Left hindlimb (tissue), 1 donor: ENCODE measurements around the gene ADAMTS14.

Source experiments
- DNase-seq: peaks from one replicate; pipeline ENCODE4 v3.0.0-alpha.2; 2018

Gene ADAMTS14

DNA sequence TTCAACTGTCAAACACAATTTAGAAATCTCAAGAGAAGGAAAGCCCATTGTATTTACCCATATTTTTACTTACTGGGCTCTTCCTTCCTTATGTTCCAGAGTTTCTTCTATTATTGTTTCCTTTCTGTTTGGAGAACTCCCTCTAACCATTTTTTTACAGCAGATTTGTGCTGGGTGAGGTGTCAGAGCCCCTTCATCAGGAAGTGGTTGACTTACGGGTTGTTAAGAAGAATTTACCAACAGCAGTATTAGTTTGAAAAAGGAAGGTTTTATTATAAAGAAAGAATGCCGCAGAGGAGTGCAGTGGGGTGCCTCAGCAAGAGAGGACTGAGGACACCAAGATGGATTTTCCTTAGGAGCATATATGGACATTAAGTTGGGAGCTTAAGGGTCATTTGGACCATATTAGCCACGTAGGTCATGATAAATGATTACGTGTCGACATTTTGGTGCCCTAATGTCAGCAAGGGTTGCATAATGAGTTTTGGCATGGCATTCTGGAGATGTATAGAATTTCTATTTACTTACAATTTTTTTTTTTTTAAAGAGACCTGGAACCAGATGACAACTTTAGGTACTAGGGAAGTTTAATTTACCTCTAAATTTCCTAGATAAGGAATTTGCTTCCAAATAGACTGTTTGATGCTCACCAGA is 119.2 kb downstream of the ADAMTS14 start:
- no peak for DNase-seq

DNA sequence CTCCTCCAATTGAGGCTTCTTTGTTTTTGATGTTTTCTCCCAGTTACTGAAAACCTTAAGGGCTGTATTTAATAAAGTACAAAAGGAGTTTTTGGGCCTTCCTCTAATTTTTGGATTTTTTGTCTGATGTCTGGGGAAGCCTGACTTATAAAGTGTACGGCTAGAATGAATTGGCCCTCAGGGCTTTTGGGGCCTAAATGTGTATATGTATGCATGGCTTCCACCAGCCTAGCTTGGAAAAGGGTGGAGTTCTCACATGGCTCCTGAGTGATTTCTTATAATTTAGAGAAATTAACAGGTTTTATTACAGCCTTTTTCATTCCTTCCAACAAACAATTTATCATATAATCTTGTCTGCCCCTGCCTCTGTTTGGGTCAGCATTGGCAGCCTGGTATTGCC is 123.3 kb downstream of the ADAMTS14 start:
- DNase-seq, result no peak

DNA sequence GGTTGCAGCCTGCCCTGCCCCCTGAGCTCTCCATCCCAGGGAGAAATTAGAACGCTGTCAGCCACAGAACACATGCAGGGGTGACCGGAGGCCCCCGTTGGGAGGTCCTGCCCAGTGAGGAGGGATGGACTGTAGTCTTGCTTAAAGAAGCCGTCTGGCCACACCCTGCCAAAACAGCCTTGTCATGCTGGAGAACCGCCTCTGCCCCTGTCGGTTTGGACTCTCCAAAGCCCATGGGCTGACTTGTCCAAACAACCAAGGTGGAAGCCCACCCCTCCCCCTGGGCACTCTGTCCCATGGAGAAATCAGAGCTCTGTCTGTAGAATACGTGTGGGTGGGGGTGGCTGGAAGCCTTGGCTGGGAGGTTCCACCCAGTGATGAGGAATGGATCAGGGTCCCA is 125.5 kb downstream of the ADAMTS14 start:
- no peak for DNase-seq

DNA sequence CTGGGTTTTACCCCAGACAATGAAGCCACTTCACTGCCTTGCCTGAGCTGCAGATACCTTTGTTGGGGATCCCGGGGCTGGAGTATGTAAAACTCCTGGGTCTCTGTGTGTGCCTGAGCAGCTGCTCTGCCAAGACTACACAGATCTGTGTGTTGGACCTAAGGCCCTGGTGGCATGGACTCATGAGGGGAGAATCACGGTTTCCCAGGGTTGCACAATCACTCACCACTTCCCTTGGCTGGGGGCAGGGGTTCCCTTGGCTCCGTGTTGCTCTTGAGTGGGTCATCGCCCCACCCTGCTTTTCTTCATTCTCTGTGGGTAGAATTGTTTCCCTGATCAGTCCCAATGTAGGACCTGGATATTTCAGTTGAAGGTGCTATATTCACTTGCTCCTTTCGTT is 126.8 kb downstream of the ADAMTS14 start:
- no peak for DNase-seq

DNA sequence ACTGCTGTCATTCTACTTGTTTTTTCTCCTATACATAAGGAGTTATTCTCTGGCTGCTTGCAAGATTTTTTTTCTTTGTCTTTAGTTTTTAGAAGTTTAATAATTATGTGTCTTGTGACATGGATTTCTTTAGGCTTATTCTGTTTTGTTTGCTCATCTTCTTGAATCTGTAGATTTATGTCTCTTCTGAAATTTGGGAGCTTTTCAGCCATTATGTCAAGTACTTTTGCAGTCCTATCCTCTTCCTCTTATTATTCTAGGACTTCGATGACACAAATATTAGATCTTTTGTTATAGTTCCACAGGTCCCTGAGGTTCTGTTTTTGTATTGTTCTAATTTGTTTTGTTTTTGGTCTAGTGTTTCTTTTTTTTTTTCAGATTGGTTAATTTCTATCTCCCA is 129.5 kb downstream of the ADAMTS14 start:
- no peak for DNase-seq

DNA sequence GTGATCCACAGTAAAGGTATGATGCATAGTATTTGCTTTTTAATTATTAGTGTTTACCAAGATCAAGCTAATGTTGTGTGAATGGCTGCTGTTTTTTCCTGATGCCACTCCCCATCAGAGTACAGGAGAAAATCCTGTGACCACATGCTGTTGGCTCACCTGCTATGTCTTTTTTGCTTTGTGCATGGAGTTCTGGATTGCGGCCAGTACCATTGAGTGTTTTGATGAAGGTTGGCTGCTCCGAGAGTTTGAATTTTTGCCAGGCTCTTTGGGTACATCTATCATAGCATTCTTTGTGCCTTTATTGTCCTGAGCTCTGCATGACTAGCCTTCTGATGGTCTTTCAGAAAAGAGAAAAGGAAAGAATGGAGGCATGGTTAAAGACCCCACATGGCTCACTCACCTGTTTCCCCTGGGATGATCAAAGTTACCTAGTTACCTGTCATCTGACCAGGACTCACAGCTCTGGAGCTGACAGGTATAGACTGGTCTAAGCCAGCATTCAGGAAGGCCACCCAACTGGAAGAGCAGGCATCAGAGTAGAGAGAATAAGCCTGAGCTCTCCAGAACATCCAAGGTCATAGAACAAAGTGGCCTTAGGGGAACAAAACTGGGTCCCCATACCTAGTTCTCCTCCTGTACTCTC is 131.6 kb downstream of the ADAMTS14 start:
- no peak for DNase-seq

DNA sequence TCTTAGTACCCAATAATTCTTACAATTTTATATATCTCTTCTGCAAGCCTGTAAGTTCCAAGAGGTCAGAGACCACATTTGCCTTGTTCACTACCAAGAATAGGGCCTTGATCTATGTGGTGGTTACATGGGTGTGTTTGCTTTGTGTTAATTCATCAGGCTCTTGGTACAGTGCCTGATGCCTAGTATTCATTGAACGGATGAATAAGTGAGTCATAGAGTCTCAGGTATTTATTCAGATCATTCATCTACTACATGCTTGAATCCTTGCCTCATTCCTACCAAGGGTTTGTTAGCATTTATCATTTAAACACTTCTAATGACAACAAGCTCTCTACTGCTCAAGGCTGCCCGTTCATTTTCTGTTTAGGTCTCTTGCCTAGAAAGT is 132.1 kb downstream of the ADAMTS14 start:
- DNase-seq, result no peak

DNA sequence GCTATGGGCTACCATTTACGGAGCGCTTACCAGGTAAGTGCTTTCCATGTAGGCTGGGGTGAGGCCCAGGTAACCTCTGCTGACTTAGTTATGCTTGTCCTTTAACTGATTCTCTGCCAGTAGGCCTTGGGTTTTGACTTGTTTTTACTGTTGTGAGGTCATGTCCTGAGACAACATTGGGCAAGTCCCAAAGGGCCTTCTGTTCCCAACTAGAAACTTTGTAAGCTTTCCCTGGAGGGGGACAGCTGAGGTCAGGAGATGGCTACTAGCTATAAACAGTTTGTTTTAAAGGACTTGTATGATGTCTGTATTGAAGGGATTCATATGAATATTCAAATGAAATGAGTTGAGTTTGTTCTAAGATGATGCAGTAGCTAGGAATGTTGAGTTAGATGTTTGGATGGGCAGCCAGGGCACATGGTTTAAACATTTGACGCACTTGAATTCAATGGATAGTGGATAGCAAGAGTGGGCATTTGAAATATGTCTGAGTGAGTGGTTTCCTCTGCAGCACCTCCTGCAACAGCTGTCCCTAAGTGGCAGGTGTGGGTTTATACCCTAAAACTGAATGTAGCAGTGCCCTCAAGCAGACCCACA is 133.4 kb downstream of the ADAMTS14 start:
- DNase-seq, result no peak

DNA sequence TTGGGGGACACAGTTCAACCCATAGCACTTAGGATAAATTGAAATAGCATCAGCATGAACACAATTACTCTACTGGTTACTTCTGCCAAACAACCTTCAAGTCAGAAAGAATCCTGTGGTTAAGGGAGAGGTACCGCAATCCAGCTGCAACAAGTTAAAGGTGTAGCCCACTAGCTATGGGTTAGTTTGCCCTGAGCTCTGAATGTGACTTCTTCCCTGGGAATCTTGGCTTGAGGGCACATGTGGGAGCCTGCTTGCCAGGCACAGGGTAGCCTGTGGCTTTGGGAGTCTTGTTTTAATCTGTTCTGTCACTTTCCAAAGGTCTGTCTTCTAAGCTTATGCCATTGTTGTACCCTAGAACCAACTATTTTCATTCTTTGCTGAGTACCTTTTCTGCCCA is 134.5 kb downstream of the ADAMTS14 start:
- DNase-seq, result no peak

DNA sequence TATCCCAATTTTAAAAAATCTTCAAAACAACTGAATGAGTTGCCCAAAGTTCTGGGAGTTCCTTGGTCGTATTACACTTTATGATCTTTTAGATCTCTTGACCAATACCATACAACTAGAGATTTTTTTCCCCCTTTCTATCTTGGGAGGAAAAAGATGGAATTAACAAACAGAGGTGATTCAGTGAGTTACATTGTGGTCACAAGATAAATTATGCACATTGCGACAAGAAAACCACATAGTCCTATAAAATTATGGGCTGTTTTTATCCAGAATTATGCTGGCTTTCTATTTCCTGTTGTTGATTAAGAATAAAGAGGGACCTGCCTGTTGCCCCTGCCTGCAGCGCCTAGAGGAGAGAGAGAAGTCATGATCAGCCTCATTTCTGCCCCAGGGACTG is 135.2 kb downstream of the ADAMTS14 start:
- no peak for DNase-seq

DNA sequence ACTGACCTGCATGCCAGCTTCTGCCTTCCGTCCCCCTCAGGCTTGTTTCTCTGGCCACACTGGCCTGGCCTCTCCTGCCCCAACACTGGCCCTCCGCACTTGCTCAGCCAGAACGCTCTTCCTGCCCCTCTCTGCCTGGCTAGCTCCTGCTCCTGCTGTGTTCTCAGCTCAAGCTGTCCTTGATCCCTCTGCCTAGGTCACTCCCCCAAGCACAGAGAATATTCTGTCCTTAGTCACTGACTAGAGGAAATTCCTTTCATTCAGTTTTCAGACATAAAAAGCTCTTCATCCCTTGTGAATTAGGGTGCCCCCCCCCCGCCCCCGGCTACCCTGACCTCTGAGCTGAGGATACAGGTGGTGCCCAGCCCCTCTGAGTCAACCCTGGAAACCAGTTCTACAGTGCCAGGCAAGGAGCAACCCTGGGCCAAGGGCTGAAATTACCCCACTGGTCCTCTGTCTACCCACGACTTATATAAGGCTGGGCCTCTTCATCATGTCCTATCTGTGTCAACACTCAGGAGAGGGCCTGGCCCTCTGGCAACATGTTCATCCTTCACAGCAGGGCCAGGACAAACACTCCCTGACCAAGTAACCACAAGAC is 136.8 kb downstream of the ADAMTS14 start:
- DNase-seq, result no peak

DNA sequence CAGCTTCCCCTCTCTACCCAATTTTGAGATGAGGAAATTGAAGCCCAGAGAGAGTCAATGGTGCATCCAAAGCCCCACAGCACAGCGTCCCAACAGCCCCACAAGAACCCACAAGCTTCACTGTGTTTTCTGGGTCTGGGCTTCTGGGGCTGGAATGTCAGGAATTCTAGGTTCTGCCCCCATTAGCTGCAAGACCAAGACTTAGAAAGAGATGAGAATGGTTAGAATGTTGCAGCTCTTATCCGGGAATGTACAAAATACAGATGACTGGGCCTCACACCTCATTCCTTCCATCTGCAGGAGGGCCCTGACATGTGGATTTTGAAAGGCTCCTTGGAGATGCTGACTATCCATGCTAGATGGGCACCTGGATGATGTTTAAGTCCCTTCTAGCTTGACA is 137.4 kb downstream of the ADAMTS14 start:
- no peak for DNase-seq

DNA sequence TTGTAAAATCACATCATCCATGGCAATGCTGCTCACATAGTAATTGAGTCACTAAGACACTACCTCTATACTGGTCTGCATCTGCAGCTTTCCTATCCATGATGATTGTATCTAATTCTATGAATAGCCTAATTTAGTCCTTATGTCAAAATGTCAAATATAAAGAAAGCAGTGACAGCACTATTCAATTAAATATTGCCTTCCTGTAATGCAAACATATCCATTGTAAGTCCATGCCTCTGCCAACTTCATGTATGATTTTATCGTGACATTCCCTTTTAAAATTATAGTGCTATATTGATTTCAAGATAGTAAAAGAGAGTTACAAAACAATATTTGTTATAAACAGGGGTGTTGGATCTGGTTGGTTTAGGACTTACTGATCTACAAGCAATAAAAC is 138.7 kb downstream of the ADAMTS14 start:
- no peak for DNase-seq

DNA sequence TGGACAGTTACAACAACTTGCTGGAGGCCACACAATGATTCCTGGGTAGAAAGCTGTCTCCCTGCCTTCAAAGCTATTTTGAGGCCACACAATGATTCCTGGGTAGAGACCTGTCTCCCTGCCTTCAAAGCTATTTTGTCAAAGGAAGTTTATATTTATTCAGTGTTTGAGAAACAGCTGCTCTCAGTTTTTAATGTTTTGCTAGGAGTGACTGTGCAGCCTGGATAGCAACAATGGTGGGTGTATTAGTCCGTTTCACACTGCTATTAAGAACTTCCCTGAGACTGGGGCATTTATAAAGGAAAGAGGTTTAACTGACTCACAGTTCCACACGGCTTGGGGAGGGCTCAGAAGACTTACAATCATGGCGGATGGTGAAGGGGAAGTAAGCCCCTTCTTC is 139.6 kb downstream of the ADAMTS14 start:
- DNase-seq, result no peak
